Right lobe of liver (tissue), 4 donors: ENCODE measurements around the gene IKBKE.

Source experiments
- POLR2A ChIP-seq: fragments of 450-650 bp; IDR thresholded peaks from one replicate; pipeline ENCODE4 v1.6.1; 2017; ENCODE audit warnings: antibody characterized with exemption, mild to moderate bottlenecking
- TF ChIP-seq, protein P1 (sequence below), 4 donors: fragments of 200-600 bp in 3 of 4; fragments of 450-650 bp in 1 of 4; IDR thresholded peaks; one replicate each; pipeline versions ENCODE4 v1.5.1 to v1.8.0; 2016 to 2022; ENCODE audit warnings: antibody characterized with exemption in 4 of 4, mild to moderate bottlenecking in 2 of 4
- donor health status: DM: no; HTN: no; CAD: no.
- donor health status: DM: no; HTN: no; CAD: no.
- donor health status: DM: no; HTN: yes; CAD: no.

DNA sequence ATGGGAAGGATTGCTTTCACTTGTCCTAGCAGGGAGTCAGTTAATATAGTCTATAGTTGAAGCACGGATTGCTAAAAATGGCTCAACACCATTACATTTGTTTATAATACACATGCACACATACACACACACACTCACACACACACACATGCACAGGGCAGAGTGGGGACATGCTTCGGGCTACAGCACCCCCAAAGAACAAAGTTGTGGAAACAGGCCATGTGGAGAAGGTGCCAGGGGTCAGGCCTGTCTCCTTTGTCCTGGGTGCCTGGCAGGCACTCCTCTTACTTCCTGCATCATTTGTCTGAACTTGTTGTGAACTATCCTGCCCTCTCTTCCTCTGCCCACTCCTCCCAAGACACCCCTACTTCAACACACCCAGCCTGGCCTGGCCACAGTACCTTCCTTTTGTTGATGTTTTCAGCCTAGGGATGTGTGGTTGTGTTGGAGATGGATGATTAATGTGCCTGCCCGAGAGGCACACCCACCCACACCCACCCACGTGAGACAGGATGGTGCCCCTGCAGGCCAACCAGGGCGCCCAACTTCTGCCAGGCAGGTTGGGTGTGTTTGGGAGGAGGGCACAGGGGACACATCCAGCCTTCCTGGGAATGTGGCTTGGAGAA is 54.6 kb downstream of the IKBKE start:
- TF ChIP-seq POLR2A: no peak
- TF ChIP-seq, protein P1, sequence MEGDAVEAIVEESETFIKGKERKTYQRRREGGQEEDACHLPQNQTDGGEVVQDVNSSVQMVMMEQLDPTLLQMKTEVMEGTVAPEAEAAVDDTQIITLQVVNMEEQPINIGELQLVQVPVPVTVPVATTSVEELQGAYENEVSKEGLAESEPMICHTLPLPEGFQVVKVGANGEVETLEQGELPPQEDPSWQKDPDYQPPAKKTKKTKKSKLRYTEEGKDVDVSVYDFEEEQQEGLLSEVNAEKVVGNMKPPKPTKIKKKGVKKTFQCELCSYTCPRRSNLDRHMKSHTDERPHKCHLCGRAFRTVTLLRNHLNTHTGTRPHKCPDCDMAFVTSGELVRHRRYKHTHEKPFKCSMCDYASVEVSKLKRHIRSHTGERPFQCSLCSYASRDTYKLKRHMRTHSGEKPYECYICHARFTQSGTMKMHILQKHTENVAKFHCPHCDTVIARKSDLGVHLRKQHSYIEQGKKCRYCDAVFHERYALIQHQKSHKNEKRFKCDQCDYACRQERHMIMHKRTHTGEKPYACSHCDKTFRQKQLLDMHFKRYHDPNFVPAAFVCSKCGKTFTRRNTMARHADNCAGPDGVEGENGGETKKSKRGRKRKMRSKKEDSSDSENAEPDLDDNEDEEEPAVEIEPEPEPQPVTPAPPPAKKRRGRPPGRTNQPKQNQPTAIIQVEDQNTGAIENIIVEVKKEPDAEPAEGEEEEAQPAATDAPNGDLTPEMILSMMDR (IDR thresholded peaks at IDR 0.05): no peak
